Measurements from ENCODE around the gene ITPR1.

ITPR1 gene

DNA sequence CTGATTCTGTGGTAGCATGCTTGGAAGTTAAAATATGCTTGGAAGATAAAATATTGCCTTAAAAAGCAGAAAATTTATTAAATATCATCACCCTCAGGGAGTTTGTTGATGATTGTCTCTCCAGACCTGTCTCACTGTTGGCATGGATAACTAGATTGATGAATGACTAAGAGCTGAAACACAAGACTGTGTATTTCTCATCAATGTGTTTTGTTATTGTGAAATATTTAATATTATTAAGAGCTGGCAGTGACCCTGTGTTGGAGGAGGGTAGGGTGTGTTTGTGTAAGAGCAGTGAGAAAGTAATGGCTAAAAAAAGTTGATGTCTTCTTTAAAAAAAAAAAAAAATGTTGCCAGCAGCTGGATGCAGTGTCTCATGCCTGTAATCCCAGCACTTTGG is 82.2 kb downstream of the ITPR1 start:
- H3K4me3 ChIP-seq (replicated peaks; ENCODE audit: insufficient read depth, low read length): no peak overlapping the region
- TF ChIP-seq GABPA (IDR thresholded peaks at IDR 0.05; ENCODE audit: low read depth) (no peak), CTCF (IDR thresholded peaks at IDR 0.05; ENCODE audit: insufficient read depth, low read length) (no peak), POLR2AphosphoS5 (IDR thresholded peaks at IDR 0.05; ENCODE audit: low read depth) (no peak), SPI1 (IDR thresholded peaks at IDR 0.05; ENCODE audit: borderline replicate concordance, low read depth) (no peak)
- TF ChIP-seq, protein P1, sequence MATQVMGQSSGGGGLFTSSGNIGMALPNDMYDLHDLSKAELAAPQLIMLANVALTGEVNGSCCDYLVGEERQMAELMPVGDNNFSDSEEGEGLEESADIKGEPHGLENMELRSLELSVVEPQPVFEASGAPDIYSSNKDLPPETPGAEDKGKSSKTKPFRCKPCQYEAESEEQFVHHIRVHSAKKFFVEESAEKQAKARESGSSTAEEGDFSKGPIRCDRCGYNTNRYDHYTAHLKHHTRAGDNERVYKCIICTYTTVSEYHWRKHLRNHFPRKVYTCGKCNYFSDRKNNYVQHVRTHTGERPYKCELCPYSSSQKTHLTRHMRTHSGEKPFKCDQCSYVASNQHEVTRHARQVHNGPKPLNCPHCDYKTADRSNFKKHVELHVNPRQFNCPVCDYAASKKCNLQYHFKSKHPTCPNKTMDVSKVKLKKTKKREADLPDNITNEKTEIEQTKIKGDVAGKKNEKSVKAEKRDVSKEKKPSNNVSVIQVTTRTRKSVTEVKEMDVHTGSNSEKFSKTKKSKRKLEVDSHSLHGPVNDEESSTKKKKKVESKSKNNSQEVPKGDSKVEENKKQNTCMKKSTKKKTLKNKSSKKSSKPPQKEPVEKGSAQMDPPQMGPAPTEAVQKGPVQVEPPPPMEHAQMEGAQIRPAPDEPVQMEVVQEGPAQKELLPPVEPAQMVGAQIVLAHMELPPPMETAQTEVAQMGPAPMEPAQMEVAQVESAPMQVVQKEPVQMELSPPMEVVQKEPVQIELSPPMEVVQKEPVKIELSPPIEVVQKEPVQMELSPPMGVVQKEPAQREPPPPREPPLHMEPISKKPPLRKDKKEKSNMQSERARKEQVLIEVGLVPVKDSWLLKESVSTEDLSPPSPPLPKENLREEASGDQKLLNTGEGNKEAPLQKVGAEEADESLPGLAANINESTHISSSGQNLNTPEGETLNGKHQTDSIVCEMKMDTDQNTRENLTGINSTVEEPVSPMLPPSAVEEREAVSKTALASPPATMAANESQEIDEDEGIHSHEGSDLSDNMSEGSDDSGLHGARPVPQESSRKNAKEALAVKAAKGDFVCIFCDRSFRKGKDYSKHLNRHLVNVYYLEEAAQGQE (IDR thresholded peaks at IDR 0.05; ENCODE audit: insufficient replicate concordance, low read depth): no peak
- no peak for DNase-seq (ENCODE audit: low read depth in 1 of 2, low spot score in 1 of 2)
- H3K27ac ChIP-seq (replicated peaks): no peak overlapping the region
- H3K27me3 ChIP-seq (ENCODE audit: insufficient read depth, poor library complexity, severe bottlenecking): no peaks in the 10 kb centered on the region

DNA sequence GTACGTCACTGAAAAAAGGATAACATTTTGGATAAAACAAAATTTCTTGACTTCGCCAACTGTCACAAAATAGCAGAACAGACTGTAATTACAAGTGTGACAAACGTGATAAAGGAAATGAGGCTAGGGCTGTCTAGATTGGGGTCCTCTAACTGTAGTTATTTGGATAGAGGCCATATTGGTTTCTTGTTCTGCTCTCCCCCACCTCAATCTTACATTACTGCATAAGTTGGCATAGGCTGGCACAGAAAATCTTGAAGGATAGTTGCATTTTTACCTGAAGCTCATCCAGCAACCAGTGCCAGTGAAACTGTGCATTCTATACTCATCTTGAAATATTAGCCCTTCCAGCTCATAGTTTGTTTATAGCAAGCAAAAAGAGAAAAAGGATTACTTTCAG is 84.6 kb downstream of the ITPR1 start:
- DNase-seq (ENCODE audit: low read depth in 1 of 2, low spot score in 1 of 2): no peak
- Histone ChIP-seq H3K27ac (replicated peaks) (no peak overlapping the region), H3K27me3 (ENCODE audit: insufficient read depth, poor library complexity, severe bottlenecking) (no peaks in the 10 kb centered on the region), H3K4me3 (replicated peaks; ENCODE audit: insufficient read depth, low read length) (no peak overlapping the region)
- TF ChIP-seq GABPA (IDR thresholded peaks at IDR 0.05; ENCODE audit: low read depth) (no peak), POLR2AphosphoS5 (IDR thresholded peaks at IDR 0.05; ENCODE audit: low read depth) (no peak), CTCF (IDR thresholded peaks at IDR 0.05; ENCODE audit: insufficient read depth, low read length) (no peak), SPI1 (IDR thresholded peaks at IDR 0.05; ENCODE audit: borderline replicate concordance, low read depth) (no peak)
- TF ChIP-seq, protein P1 (IDR thresholded peaks at IDR 0.05; ENCODE audit: insufficient replicate concordance, low read depth): no peak

DNA sequence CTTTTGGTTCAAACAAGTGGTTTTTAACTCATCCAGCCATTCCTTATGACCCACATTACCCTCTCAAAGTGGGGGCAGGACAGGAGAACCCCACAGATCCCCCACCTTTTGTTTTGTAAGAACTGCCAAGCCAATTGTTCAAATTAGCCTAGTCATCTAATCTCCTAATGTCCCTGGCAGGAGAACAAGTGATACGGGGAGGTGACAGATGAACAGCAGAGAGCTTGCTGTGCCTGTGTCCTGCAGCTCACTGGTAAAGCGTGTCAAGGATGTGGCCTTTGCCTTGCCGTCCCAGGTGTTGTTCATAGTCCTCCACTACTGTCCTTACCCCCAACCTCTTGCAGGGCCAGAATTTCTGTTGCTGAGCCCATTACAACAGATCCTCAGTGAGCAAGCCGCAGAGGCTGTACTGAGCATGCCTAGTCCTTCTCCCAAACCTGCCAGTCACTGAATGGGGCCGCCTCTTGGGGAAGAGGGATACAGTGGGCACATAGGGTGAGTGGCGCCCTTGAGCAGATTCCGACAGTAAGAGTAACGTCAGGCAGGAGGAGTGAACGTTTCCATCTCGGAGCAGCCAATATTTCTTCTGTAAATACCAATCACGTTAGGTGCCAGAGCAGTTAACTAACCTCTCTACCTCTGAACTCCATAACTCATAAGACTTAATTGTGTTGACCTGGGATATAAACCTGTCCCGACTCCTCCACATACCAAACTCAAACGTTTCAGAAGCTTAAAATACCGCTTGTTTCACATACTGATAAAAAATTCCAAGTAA is 87.4 kb downstream of the ITPR1 start:
- Histone ChIP-seq H3K27ac (replicated peaks) (no peak overlapping the region), H3K4me3 (replicated peaks; ENCODE audit: insufficient read depth, low read length) (no peak overlapping the region), H3K27me3 (ENCODE audit: insufficient read depth, poor library complexity, severe bottlenecking) (no peaks in the 10 kb centered on the region)
- no peak for DNase-seq (ENCODE audit: low read depth in 1 of 2, low spot score in 1 of 2)
- TF ChIP-seq POLR2AphosphoS5 (IDR thresholded peaks at IDR 0.05; ENCODE audit: low read depth): no peak
- TF ChIP-seq, protein P1 (IDR thresholded peaks at IDR 0.05; ENCODE audit: insufficient replicate concordance, low read depth): no peak
- TF ChIP-seq SPI1 (IDR thresholded peaks at IDR 0.05; ENCODE audit: borderline replicate concordance, low read depth): no peak
- TF ChIP-seq GABPA (IDR thresholded peaks at IDR 0.05; ENCODE audit: low read depth): no peak
- no peak for TF ChIP-seq CTCF (IDR thresholded peaks at IDR 0.05; ENCODE audit: insufficient read depth, low read length)

All from HL-60 (cell line).